Cortex of kidney (tissue), 1 donor: Measurements from ENCODE around the gene TMX1.

Experiments used
- DNase-seq: peaks from one replicate; lab custom pipeline; 2025; lab: John Stamatoyannopoulos, UW

Gene TMX1

DNA sequence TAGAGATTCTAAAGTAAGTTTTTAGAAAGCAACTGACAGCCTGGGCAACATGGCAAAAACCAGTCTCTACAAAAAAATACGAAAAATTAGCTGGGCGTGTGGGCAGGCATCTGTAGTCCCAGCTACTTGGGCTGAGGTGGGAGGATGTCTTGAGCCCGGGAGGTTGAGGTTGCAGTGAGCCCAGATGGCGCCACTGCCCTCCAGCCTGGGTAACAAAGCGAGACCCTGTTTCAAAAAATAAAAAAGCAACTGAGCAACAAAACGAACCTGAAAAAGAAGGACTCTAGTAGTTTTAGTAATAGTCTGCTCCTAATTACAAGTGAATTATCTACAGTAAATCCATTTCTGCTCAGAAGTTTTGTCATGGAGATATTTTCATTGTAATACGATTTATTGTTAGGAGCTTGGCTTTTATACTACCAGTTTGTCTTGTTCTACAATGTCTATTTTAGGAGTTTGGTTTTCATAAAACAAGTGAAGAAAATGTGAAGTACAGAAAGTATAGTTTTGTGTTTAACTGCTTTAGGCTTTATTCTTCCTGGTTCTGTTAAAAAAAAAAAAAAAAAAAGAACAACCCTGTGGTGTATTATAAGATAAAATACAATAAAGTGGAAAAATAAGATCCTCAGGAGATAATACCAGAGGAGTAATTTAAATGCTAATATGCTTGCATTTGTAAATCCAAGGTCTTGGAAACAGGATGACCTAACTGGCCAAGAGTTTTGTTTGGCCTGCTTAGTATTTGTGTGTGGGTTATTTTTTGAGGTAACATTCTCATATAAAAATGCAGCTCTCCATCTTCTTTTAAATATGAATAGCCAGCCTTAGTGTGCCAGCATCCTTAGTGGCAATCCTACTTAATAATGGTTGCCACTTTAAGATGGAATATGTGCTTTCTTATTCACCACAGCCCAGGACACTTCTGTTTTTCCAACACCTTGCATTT is 2.8 kb downstream of the TMX1 start:
- DNase-seq: no peak

- DNase-seq: no peak
Measured at GRCh38 chr14:51244591-51244990, 4.5 kb downstream of the TMX1 start.

GRCh38 chr14:51246032-51246431 is 6.0 kb downstream of the TMX1 start:
- no peak for DNase-seq

- DNase-seq: no peak
Measured at GRCh38 chr14:51248016-51248987, 8.3 kb downstream of the TMX1 start.

DNA sequence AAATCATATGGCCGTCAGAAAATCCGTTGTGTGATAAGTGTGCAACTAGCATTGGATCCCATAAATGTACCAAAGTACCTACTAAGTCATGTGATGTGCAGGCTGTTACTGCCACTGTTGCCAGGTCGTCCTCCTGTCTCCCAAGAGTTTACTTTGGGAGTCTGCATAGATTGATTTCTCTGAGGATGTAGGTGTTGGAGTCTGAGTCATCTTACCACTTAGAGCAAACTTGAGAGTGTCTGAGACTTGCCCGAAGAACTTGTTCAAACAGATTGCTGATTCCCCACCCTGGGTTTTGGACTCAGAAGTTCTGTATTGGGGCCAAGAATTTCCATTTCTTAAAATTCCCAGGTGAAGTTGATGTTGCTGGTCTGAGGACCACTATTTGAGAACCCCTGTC is 11.4 kb downstream of the TMX1 start:
- DNase-seq: no peak

GRCh38 chr14:51253880-51254279 is 13.8 kb downstream of the TMX1 start:
- DNase-seq: no peak

GRCh38 chr14:51258280-51258679 is 18.2 kb downstream of the TMX1 start:
- DNase-seq: no peak

- no peak for DNase-seq
Measured at GRCh38 chr14:51258788-51259187, 18.7 kb downstream of the TMX1 start.

GRCh38 chr14:51260225-51260624 is 20.2 kb downstream of the TMX1 start:
- DNase-seq: no peak

GRCh38 chr14:51261151-51261550 is 21.1 kb downstream of the TMX1 start:
- no peak for DNase-seq

GRCh38 chr14:51262868-51263267 is 22.8 kb downstream of the TMX1 start:
- no peak for DNase-seq

DNA sequence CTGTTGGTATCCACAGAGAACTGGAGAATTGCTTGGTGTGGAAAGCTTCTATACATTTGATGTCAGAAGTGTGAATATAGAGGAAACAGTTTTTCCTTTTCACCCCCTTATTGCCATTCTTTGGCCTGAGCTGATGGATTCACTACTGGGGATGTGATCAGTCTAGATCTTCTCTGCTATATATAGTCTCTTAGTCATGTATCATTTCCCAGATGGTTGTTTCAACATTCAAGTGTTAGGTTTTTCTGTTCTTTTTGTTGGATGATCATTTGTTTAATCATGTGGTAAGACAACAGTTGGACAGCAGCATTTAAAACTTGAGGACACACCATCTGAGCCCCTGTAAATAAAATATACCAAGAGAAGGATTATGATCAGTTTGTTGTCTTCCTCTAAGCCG is 29.6 kb downstream of the TMX1 start:
- DNase-seq: no peak

- DNase-seq: no peak
Measured at GRCh38 chr14:51276605-51277004, 36.6 kb downstream of the TMX1 start.

DNA sequence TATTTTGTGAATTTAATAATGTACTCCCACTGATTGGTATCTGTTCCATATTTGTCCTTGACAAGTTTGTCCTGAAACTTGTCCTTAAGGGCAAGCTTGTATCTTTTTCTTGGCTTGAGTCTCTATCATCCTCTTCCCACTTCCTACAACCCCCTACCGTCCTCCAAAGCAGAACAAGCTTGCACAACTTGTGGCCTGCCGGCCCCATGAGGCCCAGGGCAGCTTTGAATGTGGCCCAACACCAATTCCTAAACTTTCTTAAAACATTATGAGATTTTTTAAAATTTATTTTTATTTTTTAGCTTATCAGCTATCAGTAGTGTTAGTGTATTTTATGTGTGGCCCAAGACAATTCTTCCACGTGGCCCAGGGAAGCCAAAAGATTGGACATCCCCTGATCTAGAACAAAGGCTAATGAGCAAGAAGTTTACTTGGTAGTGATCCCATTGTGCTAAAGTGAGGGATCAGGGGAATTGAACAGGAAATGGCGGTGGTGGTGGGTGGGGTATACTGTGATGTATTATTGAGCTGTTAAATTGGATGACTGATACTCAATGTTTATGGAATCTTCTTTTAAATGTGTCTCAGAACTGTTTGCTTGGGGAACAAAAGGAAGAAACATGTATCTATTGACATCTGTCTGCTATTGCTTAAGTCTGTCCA is 37.8 kb downstream of the TMX1 start:
- no peak for DNase-seq

- no peak for DNase-seq
Measured at GRCh38 chr14:51282517-51282916, 42.5 kb downstream of the TMX1 start.

- DNase-seq: no peak
Measured at GRCh38 chr14:51283402-51284085, 43.5 kb downstream of the TMX1 start.

DNA sequence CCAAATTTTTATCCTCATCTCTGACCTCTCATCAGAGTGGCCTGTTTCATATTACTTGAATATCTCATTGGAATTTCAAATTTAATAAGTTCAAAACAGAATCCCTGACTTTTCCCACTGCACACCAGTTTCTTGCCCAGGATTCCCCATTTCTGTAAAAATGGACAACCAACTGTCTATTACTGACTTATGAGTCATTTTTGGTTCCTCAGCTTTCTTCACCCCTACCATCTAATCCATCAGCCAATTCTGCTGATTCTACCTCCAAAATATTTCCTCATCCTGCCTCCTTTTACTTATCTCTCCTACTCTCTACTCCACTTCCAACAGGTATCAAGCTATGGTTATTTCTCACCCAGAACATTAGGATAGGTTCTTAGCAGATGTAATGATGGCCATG is 44.2 kb downstream of the TMX1 start:
- DNase-seq: no peak

- no peak for DNase-seq
Measured at GRCh38 chr14:51285120-51285519, 45.1 kb downstream of the TMX1 start.

- DNase-seq: no peak
Measured at GRCh38 chr14:51289169-51289568, 49.1 kb downstream of the TMX1 start.

DNA sequence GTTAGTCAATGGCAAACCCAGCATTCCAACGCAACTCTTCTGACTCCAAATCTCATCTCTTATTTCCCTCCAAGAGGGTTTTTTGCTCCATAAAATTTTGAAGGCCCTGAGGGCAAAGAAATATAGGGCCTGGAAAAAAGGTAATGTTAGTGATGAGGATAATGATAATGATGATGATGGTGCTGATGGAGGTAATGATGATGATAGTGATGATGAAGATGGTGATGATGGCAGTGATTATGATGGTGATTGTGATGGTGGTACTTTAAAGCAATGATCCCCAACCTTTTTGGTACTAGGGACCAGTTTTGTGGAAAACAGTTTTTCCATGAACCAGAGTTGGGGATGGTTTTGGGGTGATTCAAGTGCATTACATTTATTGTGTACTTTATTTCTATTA is 50.1 kb downstream of the TMX1 start:
- no peak for DNase-seq

- no peak for DNase-seq
Measured at GRCh38 chr14:51291016-51291415, 51.0 kb downstream of the TMX1 start.
